Sigmoid colon (tissue), 4 donors: ENCODE measurements around the gene PHC2.

ENCODE experiments used
- CTCF ChIP-seq, 4 experiments: fragments of 450-650 bp in 3 of 4; fragments of 200-600 bp in 1 of 4; IDR thresholded peaks; one replicate each; pipeline ENCODE4 v1.5.1; 2016 to 2019; ENCODE audit warnings: antibody characterized with exemption in 4 of 4, mild to moderate bottlenecking in 3 of 4, moderate library complexity in 2 of 4
- EP300 ChIP-seq, 4 donors: sonication (generic); formaldehyde crosslinking; IDR thresholded peaks; one replicate each; pipeline ENCODE4 v1.6.1; 2017; ENCODE audit warnings: antibody characterized with exemption in 4 of 4
- POLR2A ChIP-seq, 2 donors: fragments of 450-650 bp; IDR thresholded peaks; one replicate each; pipeline ENCODE4 v1.6.1; 2016; ENCODE audit warnings: antibody characterized with exemption in 2 of 2, mild to moderate bottlenecking in 2 of 2, moderate library complexity in 2 of 2
- POLR2AphosphoS5 ChIP-seq, 4 donors: sonication (generic); formaldehyde crosslinking; IDR thresholded peaks; one replicate each; pipeline ENCODE4 v1.6.1; 2017; ENCODE audit warnings: antibody characterized with exemption in 4 of 4

GRCh38 chr1:33326785-33327184, 104.1 kb downstream of the PHC2 start:
- no peak for TF ChIP-seq POLR2A (IDR thresholded peaks at IDR 0.05)
- TF ChIP-seq CTCF (IDR thresholded peaks at IDR 0.05), result no peak
- TF ChIP-seq POLR2AphosphoS5 (IDR thresholded peaks at IDR 0.05), result no peak
- TF ChIP-seq EP300 (IDR thresholded peaks at IDR 0.05), result no peak
